ENCODE data around the gene XCR1.

- TF ChIP-seq EZH2 (IDR thresholded peaks at IDR 0.05; ENCODE audit: low read depth, unreplicated experiment) (no peak), EZH2phosphoT487 (IDR thresholded peaks at IDR 0.05; ENCODE audit: unreplicated experiment) (no peak), CTCF (conservative IDR thresholded peaks at IDR 0.05; ENCODE audit: low read depth in 2 of 2) (no peak), POLR2AphosphoS5 (IDR thresholded peaks at IDR 0.05; ENCODE audit: low read depth) (no peak), JUNB (IDR thresholded peaks at IDR 0.05; ENCODE audit: unreplicated experiment) (no peak), NANOG (IDR thresholded peaks at IDR 0.05; ENCODE audit: borderline replicate concordance) (no peak), STAT1 (IDR thresholded peaks at IDR 0.05; ENCODE audit: unreplicated experiment) (no peak), CREB1 (CRISPR knock-in tag; IDR thresholded peaks at IDR 0.05; ENCODE audit: low read depth) (no peak), ZNF331 (CRISPR knock-in tag; IDR thresholded peaks at IDR 0.05; ENCODE audit: low read depth) (no peak), ZNF114 (CRISPR knock-in tag; IDR thresholded peaks at IDR 0.05) (no peak)
- TF ChIP-seq, protein P1, sequence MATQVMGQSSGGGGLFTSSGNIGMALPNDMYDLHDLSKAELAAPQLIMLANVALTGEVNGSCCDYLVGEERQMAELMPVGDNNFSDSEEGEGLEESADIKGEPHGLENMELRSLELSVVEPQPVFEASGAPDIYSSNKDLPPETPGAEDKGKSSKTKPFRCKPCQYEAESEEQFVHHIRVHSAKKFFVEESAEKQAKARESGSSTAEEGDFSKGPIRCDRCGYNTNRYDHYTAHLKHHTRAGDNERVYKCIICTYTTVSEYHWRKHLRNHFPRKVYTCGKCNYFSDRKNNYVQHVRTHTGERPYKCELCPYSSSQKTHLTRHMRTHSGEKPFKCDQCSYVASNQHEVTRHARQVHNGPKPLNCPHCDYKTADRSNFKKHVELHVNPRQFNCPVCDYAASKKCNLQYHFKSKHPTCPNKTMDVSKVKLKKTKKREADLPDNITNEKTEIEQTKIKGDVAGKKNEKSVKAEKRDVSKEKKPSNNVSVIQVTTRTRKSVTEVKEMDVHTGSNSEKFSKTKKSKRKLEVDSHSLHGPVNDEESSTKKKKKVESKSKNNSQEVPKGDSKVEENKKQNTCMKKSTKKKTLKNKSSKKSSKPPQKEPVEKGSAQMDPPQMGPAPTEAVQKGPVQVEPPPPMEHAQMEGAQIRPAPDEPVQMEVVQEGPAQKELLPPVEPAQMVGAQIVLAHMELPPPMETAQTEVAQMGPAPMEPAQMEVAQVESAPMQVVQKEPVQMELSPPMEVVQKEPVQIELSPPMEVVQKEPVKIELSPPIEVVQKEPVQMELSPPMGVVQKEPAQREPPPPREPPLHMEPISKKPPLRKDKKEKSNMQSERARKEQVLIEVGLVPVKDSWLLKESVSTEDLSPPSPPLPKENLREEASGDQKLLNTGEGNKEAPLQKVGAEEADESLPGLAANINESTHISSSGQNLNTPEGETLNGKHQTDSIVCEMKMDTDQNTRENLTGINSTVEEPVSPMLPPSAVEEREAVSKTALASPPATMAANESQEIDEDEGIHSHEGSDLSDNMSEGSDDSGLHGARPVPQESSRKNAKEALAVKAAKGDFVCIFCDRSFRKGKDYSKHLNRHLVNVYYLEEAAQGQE (IDR thresholded peaks at IDR 0.05; ENCODE audit: unreplicated experiment): no peak
- TF ChIP-seq, protein P2, sequence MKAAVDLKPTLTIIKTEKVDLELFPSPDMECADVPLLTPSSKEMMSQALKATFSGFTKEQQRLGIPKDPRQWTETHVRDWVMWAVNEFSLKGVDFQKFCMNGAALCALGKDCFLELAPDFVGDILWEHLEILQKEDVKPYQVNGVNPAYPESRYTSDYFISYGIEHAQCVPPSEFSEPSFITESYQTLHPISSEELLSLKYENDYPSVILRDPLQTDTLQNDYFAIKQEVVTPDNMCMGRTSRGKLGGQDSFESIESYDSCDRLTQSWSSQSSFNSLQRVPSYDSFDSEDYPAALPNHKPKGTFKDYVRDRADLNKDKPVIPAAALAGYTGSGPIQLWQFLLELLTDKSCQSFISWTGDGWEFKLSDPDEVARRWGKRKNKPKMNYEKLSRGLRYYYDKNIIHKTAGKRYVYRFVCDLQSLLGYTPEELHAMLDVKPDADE (IDR thresholded peaks at IDR 0.05): no peak
- TF ChIP-seq, protein P3, sequence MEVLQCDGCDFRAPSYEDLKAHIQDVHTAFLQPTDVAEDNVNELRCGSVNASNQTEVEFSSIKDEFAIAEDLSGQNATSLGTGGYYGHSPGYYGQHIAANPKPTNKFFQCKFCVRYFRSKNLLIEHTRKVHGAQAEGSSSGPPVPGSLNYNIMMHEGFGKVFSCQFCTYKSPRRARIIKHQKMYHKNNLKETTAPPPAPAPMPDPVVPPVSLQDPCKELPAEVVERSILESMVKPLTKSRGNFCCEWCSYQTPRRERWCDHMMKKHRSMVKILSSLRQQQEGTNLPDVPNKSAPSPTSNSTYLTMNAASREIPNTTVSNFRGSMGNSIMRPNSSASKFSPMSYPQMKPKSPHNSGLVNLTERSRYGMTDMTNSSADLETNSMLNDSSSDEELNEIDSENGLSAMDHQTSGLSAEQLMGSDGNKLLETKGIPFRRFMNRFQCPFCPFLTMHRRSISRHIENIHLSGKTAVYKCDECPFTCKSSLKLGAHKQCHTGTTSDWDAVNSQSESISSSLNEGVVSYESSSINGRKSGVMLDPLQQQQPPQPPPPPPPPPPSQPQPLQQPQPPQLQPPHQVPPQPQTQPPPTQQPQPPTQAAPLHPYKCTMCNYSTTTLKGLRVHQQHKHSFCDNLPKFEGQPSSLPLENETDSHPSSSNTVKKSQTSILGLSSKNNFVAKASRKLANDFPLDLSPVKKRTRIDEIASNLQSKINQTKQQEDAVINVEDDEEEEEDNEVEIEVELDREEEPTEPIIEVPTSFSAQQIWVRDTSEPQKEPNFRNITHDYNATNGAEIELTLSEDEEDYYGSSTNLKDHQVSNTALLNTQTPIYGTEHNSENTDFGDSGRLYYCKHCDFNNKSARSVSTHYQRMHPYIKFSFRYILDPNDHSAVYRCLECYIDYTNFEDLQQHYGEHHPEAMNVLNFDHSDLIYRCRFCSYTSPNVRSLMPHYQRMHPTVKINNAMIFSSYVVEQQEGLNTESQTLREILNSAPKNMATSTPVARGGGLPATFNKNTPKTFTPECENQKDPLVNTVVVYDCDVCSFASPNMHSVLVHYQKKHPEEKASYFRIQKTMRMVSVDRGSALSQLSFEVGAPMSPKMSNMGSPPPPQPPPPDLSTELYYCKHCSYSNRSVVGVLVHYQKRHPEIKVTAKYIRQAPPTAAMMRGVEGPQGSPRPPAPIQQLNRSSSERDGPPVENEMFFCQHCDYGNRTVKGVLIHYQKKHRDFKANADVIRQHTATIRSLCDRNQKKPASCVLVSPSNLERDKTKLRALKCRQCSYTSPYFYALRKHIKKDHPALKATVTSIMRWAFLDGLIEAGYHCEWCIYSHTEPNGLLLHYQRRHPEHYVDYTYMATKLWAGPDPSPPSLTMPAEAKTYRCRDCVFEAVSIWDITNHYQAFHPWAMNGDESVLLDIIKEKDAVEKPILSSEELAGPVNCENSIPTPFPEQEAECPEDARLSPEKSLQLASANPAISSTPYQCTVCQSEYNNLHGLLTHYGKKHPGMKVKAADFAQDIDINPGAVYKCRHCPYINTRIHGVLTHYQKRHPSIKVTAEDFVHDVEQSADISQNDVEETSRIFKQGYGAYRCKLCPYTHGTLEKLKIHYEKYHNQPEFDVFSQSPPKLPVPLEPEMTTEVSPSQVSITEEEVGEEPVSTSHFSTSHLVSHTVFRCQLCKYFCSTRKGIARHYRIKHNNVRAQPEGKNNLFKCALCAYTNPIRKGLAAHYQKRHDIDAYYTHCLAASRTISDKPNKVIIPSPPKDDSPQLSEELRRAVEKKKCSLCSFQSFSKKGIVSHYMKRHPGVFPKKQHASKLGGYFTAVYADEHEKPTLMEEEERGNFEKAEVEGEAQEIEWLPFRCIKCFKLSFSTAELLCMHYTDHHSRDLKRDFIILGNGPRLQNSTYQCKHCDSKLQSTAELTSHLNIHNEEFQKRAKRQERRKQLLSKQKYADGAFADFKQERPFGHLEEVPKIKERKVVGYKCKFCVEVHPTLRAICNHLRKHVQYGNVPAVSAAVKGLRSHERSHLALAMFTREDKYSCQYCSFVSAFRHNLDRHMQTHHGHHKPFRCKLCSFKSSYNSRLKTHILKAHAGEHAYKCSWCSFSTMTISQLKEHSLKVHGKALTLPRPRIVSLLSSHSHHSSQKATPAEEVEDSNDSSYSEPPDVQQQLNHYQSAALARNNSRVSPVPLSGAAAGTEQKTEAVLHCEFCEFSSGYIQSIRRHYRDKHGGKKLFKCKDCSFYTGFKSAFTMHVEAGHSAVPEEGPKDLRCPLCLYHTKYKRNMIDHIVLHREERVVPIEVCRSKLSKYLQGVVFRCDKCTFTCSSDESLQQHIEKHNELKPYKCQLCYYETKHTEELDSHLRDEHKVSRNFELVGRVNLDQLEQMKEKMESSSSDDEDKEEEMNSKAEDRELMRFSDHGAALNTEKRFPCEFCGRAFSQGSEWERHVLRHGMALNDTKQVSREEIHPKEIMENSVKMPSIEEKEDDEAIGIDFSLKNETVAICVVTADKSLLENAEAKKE (CRISPR knock-in tag; IDR thresholded peaks at IDR 0.05): no peak
Measured at GRCh38 chr3:45993421-45994027, 33.8 kb downstream of the XCR1 start.
